Mesothelial cell of epicardium (in vitro differentiated cells): ENCODE measurements around the gene CENPS. TPM values are rescaled to one million over a fixed set of nuclear protein-coding genes. Genes with fewer than 3 reads are reported as not detected.

Source experiments
- DNase-seq, 2 experiments: peaks; one replicate each; pipeline ENCODE4 v3.0.0; 2021; ENCODE audit warnings: low spot score in 2 of 2; ENCODE audit not compliant: unreplicated experiment in 2 of 2
- H3K27ac Mint-ChIP-seq: 2 replicates; pipeline ENCODE4 v1.8.0; 2021; ENCODE audit warnings: mixed read lengths
- H3K27me3 Mint-ChIP-seq: 2 replicates; pipeline ENCODE4 v1.8.0; 2021; ENCODE audit warnings: low read depth, mixed read lengths
- H3K36me3 Mint-ChIP-seq: 2 replicates; pipeline ENCODE4 v1.8.0; 2021; ENCODE audit warnings: mixed read lengths
- H3K4me1 Mint-ChIP-seq: 2 replicates; pipeline ENCODE4 v1.8.0; 2021; ENCODE audit warnings: mixed read lengths
- H3K4me3 Mint-ChIP-seq: 2 replicates; pipeline ENCODE4 v1.8.0; 2021; ENCODE audit warnings: mild to moderate bottlenecking, moderate library complexity, mixed read lengths
- H3K9me3 Mint-ChIP-seq: 2 replicates; pipeline ENCODE4 v1.8.0; 2021; ENCODE audit warnings: mixed read lengths
- CTCF ChIP-seq: fragments of 200-600 bp; sonication (generic); IDR thresholded peaks from one replicate; pipeline ENCODE4 v1.5.0; 2021; ENCODE audit warnings: antibody characterized with exemption; ENCODE audit not compliant: unreplicated experiment
- total RNA-seq: library from RNA; stranded (reverse); gene quantifications from 3 replicates; pipeline ENCODE4 v1.2.1, GENCODE V29; 2021

The CENPS gene
- 11.8 to 12.4 TPM (median 12.1 TPM) in 3 replicates for total RNA-seq

DNA sequence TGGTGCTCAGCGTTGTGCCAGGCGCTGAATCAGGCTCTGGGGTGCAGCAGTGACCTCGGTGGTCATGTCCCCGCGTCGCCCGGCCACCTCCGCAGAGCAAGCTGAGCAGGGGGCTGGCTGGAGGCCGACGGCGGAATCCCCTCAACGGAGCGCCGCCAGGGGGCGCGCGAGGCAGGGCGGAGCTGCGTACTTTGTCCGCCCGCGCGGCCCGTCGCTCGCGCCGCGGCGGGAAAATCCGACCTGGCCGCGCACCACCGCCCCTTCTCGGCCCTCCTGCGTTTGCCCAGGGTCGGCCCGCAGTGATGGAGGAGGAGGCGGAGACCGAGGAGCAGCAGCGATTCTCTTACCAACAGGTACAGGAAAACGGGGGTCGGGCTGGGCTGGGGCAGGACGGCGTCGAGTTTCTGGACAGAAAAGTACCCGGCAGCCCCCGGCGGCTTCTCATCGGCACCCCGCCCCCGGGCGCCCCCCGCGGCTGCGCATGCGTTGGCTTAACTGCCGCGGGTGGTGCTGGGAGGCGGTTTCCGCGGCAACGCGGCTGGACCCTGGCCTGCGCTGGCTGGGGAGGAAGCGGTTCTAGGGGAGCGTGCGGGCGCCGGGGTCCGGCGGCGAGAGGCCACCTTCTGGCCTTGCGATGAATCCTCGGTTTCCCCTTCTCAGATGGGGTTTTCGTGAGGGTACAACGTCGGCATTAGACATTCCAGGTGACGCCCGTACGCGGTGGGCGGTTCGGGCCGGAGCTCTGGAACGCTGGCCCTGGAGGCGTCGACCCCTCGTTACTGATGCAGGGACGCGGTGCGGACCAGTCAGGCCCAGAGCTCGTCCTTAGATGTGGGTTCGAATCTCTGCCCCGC is at the start of gene CENPS:
Gene CENPS, plus strand, starts transcription at position 218 of the 854 bp plus-strand sequence. Its CDS starts 85 bp downstream, at position 303.
- TF ChIP-seq CTCF: peak; percentile 95
- Mint-ChIP-seq H3K4me3 (peak within 1 kb of the TSS; percentile 86), H3K9me3 (no peaks in the 10 kb centered on the region), H3K36me3 (no peaks in the 10 kb centered on the region), H3K27ac (peak within 1 kb of the TSS; percentile 94), H3K4me1 (peaks cover 15% of the 10 kb centered on the region), H3K27me3 (no peaks in the 10 kb centered on the region)
- peak; percentile 91 to 96 for DNase-seq

GRCh38 chr1:10380594-10381275 is 49.5 kb upstream of the CENPS start:
- no peak overlapping the region for H3K27ac Mint-ChIP-seq
- peaks cover 8% of the 10 kb centered on the region for H3K4me1 Mint-ChIP-seq
- no peak for DNase-seq
- TF ChIP-seq CTCF: no peak
- no peaks in the 10 kb centered on the region for H3K27me3 Mint-ChIP-seq
- no peaks in the 10 kb centered on the region for H3K9me3 Mint-ChIP-seq
- no peak overlapping the region for H3K4me3 Mint-ChIP-seq
- H3K36me3 Mint-ChIP-seq: peaks cover 23% of the 10 kb centered on the region

GRCh38 chr1:10383630-10384029 is 46.6 kb upstream of the CENPS start:
- no peak overlapping the region for H3K27ac Mint-ChIP-seq
- H3K9me3 Mint-ChIP-seq: no peaks in the 10 kb centered on the region
- H3K36me3 Mint-ChIP-seq: peaks cover 19% of the 10 kb centered on the region
- peaks cover 20% of the 10 kb centered on the region for H3K4me1 Mint-ChIP-seq
- no peak for DNase-seq
- H3K4me3 Mint-ChIP-seq: no peak overlapping the region
- H3K27me3 Mint-ChIP-seq: no peaks in the 10 kb centered on the region
- no peak for TF ChIP-seq CTCF

GRCh38 chr1:10384219-10384618 is 46.0 kb upstream of the CENPS start:
- Mint-ChIP-seq H3K4me3 (no peak overlapping the region), H3K27ac (no peak overlapping the region), H3K27me3 (no peaks in the 10 kb centered on the region), H3K36me3 (peaks cover 14% of the 10 kb centered on the region), H3K9me3 (no peaks in the 10 kb centered on the region), H3K4me1 (peaks cover 20% of the 10 kb centered on the region)
- DNase-seq: no peak
- TF ChIP-seq CTCF: no peak

DNA sequence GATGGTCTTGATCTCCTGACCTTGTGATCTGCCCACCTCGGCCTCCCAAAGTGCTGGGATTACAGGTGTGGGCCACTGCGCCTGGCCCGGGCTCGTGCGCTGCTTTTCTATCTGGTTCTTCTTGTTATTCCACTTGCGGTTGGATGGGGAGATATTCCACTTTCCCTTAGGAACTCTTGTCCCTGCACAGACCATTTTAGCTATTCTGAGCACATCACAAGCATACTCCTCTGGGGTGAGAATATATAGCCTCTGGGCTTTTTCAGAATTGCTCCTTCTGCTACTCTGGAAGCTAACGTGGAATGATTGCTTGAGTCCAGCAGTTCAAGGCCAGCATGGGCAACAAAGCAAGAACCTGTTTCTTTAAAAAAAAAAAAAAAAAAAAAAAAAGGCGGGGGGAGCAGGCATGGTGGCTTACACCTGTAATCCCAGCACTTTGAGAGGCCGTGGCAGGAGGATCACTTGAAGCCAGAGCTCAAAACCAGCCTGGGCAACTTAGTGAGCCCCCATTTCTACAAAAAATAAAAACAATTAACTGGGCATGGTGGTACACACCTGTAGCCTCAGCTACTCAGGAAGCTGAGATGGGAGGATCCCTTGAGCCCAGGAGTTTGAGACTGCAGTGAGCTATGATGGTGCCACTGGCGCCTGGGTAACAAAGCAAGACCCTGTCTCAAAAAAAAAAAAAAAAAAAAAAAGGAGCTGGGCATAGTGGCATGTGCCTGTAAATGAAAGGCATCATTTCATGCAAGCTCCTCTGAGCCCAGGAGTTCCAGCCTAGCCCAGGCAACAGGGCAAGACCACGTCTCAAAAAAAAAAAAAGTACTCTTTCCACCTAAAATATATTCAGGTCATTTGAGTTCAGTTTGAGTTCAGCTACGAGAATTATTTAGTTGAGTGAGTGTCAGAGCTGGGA is 43.2 kb upstream of the CENPS start:
- TF ChIP-seq CTCF: no peak
- Mint-ChIP-seq H3K36me3 (peaks cover 14% of the 10 kb centered on the region), H3K9me3 (no peaks in the 10 kb centered on the region), H3K27ac (peak overlapping the region; percentile 96), H3K4me1 (peaks cover 20% of the 10 kb centered on the region), H3K4me3 (peak overlapping the region; percentile 46), H3K27me3 (no peaks in the 10 kb centered on the region)
- DNase-seq: no peak
